GM23338 (cell line): ENCODE data around the gene GRIK4. TPM values are rescaled to one million over a fixed set of nuclear protein-coding genes. Genes with fewer than 3 reads are reported as not detected.

ENCODE experiments used
- ATAC-seq: fragments of 200-7000 bp; cut with Tn5 transposase; 3 replicates; pipeline ENCODE4 v1.9.1; 2020
- DNase-seq: peaks from one replicate; pipeline ENCODE4 v3.0.0-alpha.2; 2015; ENCODE audit warnings: low spot score
- H2AFZ ChIP-seq: fragments of 200-600 bp; sonication (generic); 2 replicates; pipeline ENCODE4 v1.8.0; 2016; ENCODE audit warnings: antibody characterized with exemption, mild to moderate bottlenecking, moderate library complexity
- H3F3A ChIP-seq: fragments of 200-600 bp; sonication (generic); replicated peaks from 2 replicates; pipeline ENCODE4 v1.8.0; 2017; ENCODE audit warnings: antibody characterized with exemption, mixed run types, low read depth
- H3K27ac ChIP-seq: fragments of 200-600 bp; sonication (generic); 2 replicates; pipeline ENCODE4 v1.6.1; 2016; ENCODE audit warnings: low read depth
- H3K27me3 ChIP-seq: fragments of 200-600 bp; sonication (generic); 2 replicates; pipeline ENCODE4 v1.8.0; 2016; ENCODE audit warnings: mild to moderate bottlenecking, mixed run types, moderate library complexity; ENCODE audit not compliant: insufficient read depth
- H3K36me3 ChIP-seq: fragments of 200-600 bp; sonication (generic); 2 replicates; pipeline ENCODE4 v1.8.0; 2016; ENCODE audit warnings: mild to moderate bottlenecking; ENCODE audit not compliant: insufficient read depth
- H3K4me1 ChIP-seq: fragments of 200-600 bp; sonication (generic); 2 replicates; pipeline ENCODE4 v1.8.0; 2016; ENCODE audit warnings: mild to moderate bottlenecking, moderate library complexity; ENCODE audit not compliant: insufficient read depth
- H3K4me2 ChIP-seq: fragments of 200-600 bp; sonication (generic); 2 replicates; pipeline ENCODE4 v1.7.1; 2017; ENCODE audit warnings: mixed run types
- H3K4me3 ChIP-seq: fragments of 200-600 bp; sonication (generic); 2 replicates; pipeline ENCODE4 v1.6.1; 2016; ENCODE audit warnings: mixed run types
- H3K79me2 ChIP-seq: fragments of 200-600 bp; sonication (generic); replicated peaks from 2 replicates; pipeline ENCODE4 v1.8.0; 2017; ENCODE audit warnings: mild to moderate bottlenecking; ENCODE audit not compliant: insufficient read depth
- H3K9me2 ChIP-seq: fragments of 200-600 bp; sonication (generic); 2 replicates; pipeline ENCODE4 v1.8.0; 2017; ENCODE audit not compliant: insufficient read depth
- H4K20me1 ChIP-seq: fragments of 200-600 bp; sonication (generic); replicated peaks from 2 replicates; pipeline ENCODE4 v1.8.0; 2017; ENCODE audit warnings: mild to moderate bottlenecking; ENCODE audit not compliant: insufficient read depth
- H3K27ac Mint-ChIP-seq: 2 replicates; pipeline ENCODE4 v1.8.0; 2020; ENCODE audit warnings: inconsistent platforms, mild to moderate bottlenecking, moderate library complexity, mixed read lengths
- H3K27me3 Mint-ChIP-seq: 3 replicates; pipeline ENCODE4 v1.8.0; 2022; ENCODE audit warnings: low read depth, mild to moderate bottlenecking, moderate library complexity, mixed read lengths, inconsistent platforms; ENCODE audit not compliant: insufficient read depth, poor library complexity
- H3K36me3 Mint-ChIP-seq: 3 replicates; pipeline ENCODE4 v1.8.0; 2021; ENCODE audit warnings: low read depth, mild to moderate bottlenecking, inconsistent platforms, moderate library complexity, mixed read lengths
- H3K4me1 Mint-ChIP-seq: 3 replicates; pipeline ENCODE4 v1.8.0; 2020; ENCODE audit warnings: mild to moderate bottlenecking, inconsistent platforms, mixed read lengths
- H3K4me3 Mint-ChIP-seq: 3 replicates; pipeline ENCODE4 v1.8.0; 2021; ENCODE audit warnings: moderate library complexity, mild to moderate bottlenecking, inconsistent platforms, mixed read lengths
- H3K9me3 Mint-ChIP-seq: 3 replicates; pipeline ENCODE4 v1.8.0; 2020; ENCODE audit warnings: moderate library complexity, mild to moderate bottlenecking, inconsistent platforms, mixed read lengths
- CREB1 ChIP-seq: fragments of 250-450 bp; sonication (Bioruptor Pico); IDR thresholded peaks from 2 replicates; pipeline ENCODE4 v1.5.0; 2020; ENCODE audit warnings: low read depth, mild to moderate bottlenecking, moderate library complexity
- EZH2 ChIP-seq: fragments of 200-600 bp; sonication (generic); IDR thresholded peaks from one replicate; pipeline ENCODE4 v1.8.0; 2017; ENCODE audit warnings: antibody characterized with exemption, mild to moderate bottlenecking, low read depth; ENCODE audit not compliant: unreplicated experiment
- JUNB ChIP-seq: IDR thresholded peaks from one replicate; pipeline ENCODE4 v1.6.1; 2016; ENCODE audit warnings: antibody characterized with exemption; ENCODE audit not compliant: unreplicated experiment
- STAT1 ChIP-seq: IDR thresholded peaks from one replicate; pipeline ENCODE4 v1.6.1; 2016; ENCODE audit warnings: antibody characterized with exemption; ENCODE audit not compliant: unreplicated experiment
- ZNF114 ChIP-seq: fragments of 250-450 bp; sonication (Bioruptor Pico); IDR thresholded peaks from 2 replicates; pipeline ENCODE4 v1.5.0; 2020; ENCODE audit warnings: mild to moderate bottlenecking, moderate library complexity
- ZNF331 ChIP-seq: fragments of 250-450 bp; sonication (Bioruptor Pico); IDR thresholded peaks from 2 replicates; pipeline ENCODE4 v1.5.0; 2020; ENCODE audit warnings: low read depth, mild to moderate bottlenecking, moderate library complexity
- polyA plus RNA-seq: library from polyadenylated mRNA; unstranded; fragments of >200 nt; fragmentation: Nextera tagmentation; extraction: Ambion mirVana; gene quantifications from 2 replicates; pipeline ENCODE4 v1.2.1, GENCODE V29; 2016
- total RNA-seq: library from RNA; depleted of rRNA; stranded (reverse); fragments of >200 nt; shearing (Covaris generic); gene quantifications from 2 replicates; pipeline ENCODE4 v1.2.3, GENCODE V29; 2014
- TF ChIP-seq, protein P1 (sequence below): IDR thresholded peaks from 2 replicates; pipeline ENCODE4 v1.6.1; 2016; ENCODE audit warnings: antibody characterized with exemption
- TF ChIP-seq, protein P2 (sequence below): IDR thresholded peaks from one replicate; pipeline ENCODE4 v1.6.1; 2018; ENCODE audit warnings: antibody characterized with exemption; ENCODE audit not compliant: unreplicated experiment

Gene GRIK4
- total and polyA plus RNA-seq, 2 experiments from 2014 or later: 0.63 to 2.2 TPM

DNA sequence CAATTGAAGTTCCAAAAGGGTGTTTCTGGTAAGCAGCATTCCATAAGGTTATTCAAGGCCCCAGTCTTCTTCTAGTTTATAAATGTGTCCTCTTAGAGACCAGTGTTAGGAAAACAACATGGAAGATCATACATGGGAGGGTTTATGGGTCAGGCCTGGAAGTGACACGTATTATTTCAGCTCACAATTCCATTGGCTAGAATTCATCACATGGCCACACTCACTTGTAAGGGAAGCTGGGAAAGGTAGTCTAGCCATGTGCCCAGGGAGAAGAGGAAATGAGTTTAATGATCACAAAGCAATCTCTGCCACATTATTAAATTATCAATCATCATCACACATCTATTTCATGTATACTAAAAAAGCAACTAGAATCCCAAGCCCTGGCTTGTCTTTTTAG lies 330.6 kb downstream of the GRIK4 start:
- Mint-ChIP-seq H3K27me3 (peaks cover 2% of the 10 kb centered on the region), H3K27ac (no peak overlapping the region), H3K36me3 (no peaks in the 10 kb centered on the region), H3K4me3 (no peak overlapping the region), H3K4me1 (0 out of 3 replicates have a peak, but pooled peaks cover 3% of the 10 kb centered on the region), H3K9me3 (no peaks in the 10 kb centered on the region)
- TF ChIP-seq, protein P1, sequence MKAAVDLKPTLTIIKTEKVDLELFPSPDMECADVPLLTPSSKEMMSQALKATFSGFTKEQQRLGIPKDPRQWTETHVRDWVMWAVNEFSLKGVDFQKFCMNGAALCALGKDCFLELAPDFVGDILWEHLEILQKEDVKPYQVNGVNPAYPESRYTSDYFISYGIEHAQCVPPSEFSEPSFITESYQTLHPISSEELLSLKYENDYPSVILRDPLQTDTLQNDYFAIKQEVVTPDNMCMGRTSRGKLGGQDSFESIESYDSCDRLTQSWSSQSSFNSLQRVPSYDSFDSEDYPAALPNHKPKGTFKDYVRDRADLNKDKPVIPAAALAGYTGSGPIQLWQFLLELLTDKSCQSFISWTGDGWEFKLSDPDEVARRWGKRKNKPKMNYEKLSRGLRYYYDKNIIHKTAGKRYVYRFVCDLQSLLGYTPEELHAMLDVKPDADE: no peak
- no peak for TF ChIP-seq STAT1
- no peak for TF ChIP-seq ZNF114 (CRISPR knock-in tag)
- TF ChIP-seq ZNF331 (CRISPR knock-in tag): no peak
- no peak for TF ChIP-seq CREB1
- TF ChIP-seq, protein P2, sequence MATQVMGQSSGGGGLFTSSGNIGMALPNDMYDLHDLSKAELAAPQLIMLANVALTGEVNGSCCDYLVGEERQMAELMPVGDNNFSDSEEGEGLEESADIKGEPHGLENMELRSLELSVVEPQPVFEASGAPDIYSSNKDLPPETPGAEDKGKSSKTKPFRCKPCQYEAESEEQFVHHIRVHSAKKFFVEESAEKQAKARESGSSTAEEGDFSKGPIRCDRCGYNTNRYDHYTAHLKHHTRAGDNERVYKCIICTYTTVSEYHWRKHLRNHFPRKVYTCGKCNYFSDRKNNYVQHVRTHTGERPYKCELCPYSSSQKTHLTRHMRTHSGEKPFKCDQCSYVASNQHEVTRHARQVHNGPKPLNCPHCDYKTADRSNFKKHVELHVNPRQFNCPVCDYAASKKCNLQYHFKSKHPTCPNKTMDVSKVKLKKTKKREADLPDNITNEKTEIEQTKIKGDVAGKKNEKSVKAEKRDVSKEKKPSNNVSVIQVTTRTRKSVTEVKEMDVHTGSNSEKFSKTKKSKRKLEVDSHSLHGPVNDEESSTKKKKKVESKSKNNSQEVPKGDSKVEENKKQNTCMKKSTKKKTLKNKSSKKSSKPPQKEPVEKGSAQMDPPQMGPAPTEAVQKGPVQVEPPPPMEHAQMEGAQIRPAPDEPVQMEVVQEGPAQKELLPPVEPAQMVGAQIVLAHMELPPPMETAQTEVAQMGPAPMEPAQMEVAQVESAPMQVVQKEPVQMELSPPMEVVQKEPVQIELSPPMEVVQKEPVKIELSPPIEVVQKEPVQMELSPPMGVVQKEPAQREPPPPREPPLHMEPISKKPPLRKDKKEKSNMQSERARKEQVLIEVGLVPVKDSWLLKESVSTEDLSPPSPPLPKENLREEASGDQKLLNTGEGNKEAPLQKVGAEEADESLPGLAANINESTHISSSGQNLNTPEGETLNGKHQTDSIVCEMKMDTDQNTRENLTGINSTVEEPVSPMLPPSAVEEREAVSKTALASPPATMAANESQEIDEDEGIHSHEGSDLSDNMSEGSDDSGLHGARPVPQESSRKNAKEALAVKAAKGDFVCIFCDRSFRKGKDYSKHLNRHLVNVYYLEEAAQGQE: no peak
- TF ChIP-seq JUNB: no peak
- Histone ChIP-seq H3F3A (no peaks in the 10 kb centered on the region), H3K4me1 (no peaks in the 10 kb centered on the region), H2AFZ (no peak overlapping the region), H3K36me3 (no peaks in the 10 kb centered on the region), H3K27ac (no peak overlapping the region), H4K20me1 (no peaks in the 10 kb centered on the region), H3K79me2 (no peaks in the 10 kb centered on the region), H3K27me3 (no peaks in the 10 kb centered on the region), H3K9me2 (0 out of 2 replicates have a peak, but pooled peaks cover 3% of the 10 kb centered on the region), H3K4me2 (no peak overlapping the region), H3K4me3 (no peak overlapping the region)
- DNase-seq (no peak), ATAC-seq (no peak)

DNA sequence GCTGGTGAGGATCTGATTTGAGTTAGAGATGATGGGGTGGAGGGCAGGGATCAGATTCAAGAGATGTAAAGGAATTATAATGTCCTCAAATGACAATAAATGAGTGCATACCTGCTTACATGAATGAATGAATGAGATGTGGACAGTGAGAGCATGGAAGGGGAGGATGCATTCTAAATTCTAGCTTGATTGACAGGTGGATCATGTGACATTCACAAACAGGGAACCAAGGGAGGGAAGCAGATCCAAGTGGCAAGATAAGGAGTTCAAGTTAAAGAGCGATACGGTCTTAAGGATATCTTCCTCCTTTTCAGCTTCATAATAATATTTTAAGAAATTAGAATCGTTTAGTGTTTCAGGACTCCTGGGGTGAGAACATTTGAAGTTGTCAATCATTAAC lies 341.9 kb downstream of the GRIK4 start:
- peaks cover 6% of the 10 kb centered on the region; the same call in 2 of the 3 replicates for H3K4me1 Mint-ChIP-seq
- no peaks in the 10 kb centered on the region for H3K36me3 ChIP-seq
- H3K4me2 ChIP-seq: no peak overlapping the region
- H3K4me3 ChIP-seq: no peak overlapping the region
- DNase-seq (no peak), ATAC-seq (no peak)
- H3K4me3 Mint-ChIP-seq: no peak overlapping the region
- H3K9me3 Mint-ChIP-seq: no peaks in the 10 kb centered on the region
- H3F3A ChIP-seq: no peaks in the 10 kb centered on the region
- H3K9me2 ChIP-seq: peaks cover 5% of the 10 kb centered on the region
- no peaks in the 10 kb centered on the region for H3K27me3 ChIP-seq
- H2AFZ ChIP-seq: no peak overlapping the region
- H4K20me1 ChIP-seq: no peaks in the 10 kb centered on the region
- no peaks in the 10 kb centered on the region for H3K36me3 Mint-ChIP-seq
- TF ChIP-seq, protein P1: no peak
- no peak for TF ChIP-seq EZH2
- no peaks in the 10 kb centered on the region for H3K27me3 Mint-ChIP-seq
- H3K27ac ChIP-seq: no peak overlapping the region
- no peak overlapping the region for H3K27ac Mint-ChIP-seq
- H3K79me2 ChIP-seq: no peaks in the 10 kb centered on the region
- H3K4me1 ChIP-seq: no peaks in the 10 kb centered on the region
